Mesothelial cell of epicardium (in vitro differentiated cells): ENCODE results near the gene MID1. TPM values are rescaled to one million over a fixed set of nuclear protein-coding genes. Genes with fewer than 3 reads are reported as not detected.
A peak's percentile ranks its signal among the peaks of the same experiment; 100 is the strongest.
"Not testable (repeated sequence)": the region's sequence is repeated elsewhere in the genome, so short reads cannot be mapped to it uniquely, and the experiment has no call there.

ENCODE experiments used
- DNase-seq, 2 experiments: peaks; one replicate each; pipeline ENCODE4 v3.0.0; 2021; ENCODE audit warnings: low spot score in 2 of 2; ENCODE audit not compliant: unreplicated experiment in 2 of 2
- H3K27ac Mint-ChIP-seq: 2 replicates; pipeline ENCODE4 v1.8.0; 2021; ENCODE audit warnings: mixed read lengths
- H3K27me3 Mint-ChIP-seq: 2 replicates; pipeline ENCODE4 v1.8.0; 2021; ENCODE audit warnings: low read depth, mixed read lengths
- H3K36me3 Mint-ChIP-seq: 2 replicates; pipeline ENCODE4 v1.8.0; 2021; ENCODE audit warnings: mixed read lengths
- H3K4me1 Mint-ChIP-seq: 2 replicates; pipeline ENCODE4 v1.8.0; 2021; ENCODE audit warnings: mixed read lengths
- H3K4me3 Mint-ChIP-seq: 2 replicates; pipeline ENCODE4 v1.8.0; 2021; ENCODE audit warnings: mild to moderate bottlenecking, moderate library complexity, mixed read lengths
- H3K9me3 Mint-ChIP-seq: 2 replicates; pipeline ENCODE4 v1.8.0; 2021; ENCODE audit warnings: mixed read lengths
- total RNA-seq: library from RNA; stranded (reverse); gene quantifications from 3 replicates; pipeline ENCODE4 v1.2.1, GENCODE V29; 2021
- TF ChIP-seq, protein P1 (sequence below): fragments of 200-600 bp; sonication (generic); IDR thresholded peaks from one replicate; pipeline ENCODE4 v1.5.0; 2021; ENCODE audit warnings: antibody characterized with exemption; ENCODE audit not compliant: unreplicated experiment

Gene MID1
- total RNA-seq, 1 donor from 2014 or later: 48.3 TPM

DNA sequence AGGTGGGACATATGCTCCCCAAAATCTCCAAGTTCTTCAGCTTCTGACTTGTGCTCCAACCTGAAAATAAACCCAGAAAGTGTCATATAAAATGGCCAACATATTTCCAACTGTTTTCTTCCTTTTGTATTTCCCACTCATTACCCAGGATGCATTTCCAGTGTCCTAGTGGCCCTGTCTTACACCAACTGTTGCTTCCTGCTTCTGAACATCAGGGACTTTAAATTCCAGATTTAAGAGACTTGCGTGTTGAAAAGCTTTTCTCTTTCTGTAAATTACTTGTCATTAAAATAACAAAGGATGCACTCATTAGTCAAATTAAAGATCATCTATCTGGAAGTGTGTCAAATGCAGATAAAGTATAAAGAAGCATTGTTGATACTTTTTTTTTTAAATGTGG is 19.9 kb downstream of the MID1 start:
- H3K4me1 Mint-ChIP-seq: peaks cover 30% of the 10 kb centered on the region
- no peak overlapping the region for H3K4me3 Mint-ChIP-seq
- DNase-seq: no peak
- no peaks in the 10 kb centered on the region for H3K27me3 Mint-ChIP-seq
- peaks cover 5% of the 10 kb centered on the region for H3K36me3 Mint-ChIP-seq
- H3K27ac Mint-ChIP-seq: no peak overlapping the region
- H3K9me3 Mint-ChIP-seq: peaks cover 13% of the 10 kb centered on the region
- TF ChIP-seq, protein P1, sequence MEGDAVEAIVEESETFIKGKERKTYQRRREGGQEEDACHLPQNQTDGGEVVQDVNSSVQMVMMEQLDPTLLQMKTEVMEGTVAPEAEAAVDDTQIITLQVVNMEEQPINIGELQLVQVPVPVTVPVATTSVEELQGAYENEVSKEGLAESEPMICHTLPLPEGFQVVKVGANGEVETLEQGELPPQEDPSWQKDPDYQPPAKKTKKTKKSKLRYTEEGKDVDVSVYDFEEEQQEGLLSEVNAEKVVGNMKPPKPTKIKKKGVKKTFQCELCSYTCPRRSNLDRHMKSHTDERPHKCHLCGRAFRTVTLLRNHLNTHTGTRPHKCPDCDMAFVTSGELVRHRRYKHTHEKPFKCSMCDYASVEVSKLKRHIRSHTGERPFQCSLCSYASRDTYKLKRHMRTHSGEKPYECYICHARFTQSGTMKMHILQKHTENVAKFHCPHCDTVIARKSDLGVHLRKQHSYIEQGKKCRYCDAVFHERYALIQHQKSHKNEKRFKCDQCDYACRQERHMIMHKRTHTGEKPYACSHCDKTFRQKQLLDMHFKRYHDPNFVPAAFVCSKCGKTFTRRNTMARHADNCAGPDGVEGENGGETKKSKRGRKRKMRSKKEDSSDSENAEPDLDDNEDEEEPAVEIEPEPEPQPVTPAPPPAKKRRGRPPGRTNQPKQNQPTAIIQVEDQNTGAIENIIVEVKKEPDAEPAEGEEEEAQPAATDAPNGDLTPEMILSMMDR: no peak

DNA sequence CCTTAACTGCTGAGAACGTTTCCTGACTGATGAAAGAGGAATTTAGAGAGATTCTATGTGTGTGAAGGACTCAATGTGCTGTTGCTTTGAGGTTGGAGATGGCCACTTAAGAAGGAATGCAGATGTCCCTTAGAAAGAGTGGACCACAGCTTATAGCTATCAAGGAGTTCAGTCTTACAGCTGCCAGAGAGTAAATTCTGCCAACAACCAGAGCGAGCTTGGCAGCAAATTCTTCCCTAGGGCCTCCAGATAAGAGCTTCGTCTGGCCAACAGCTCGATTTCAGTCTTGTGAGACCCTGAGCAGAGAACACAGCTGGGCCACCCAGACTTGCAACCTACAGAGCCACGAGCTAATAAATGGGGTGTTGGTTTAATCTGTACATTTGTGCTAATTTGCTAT is 21.8 kb downstream of the MID1 start:
- Mint-ChIP-seq H3K4me1 (peaks cover 18% of the 10 kb centered on the region), H3K27ac (no peak overlapping the region), H3K4me3 (no peak overlapping the region), H3K27me3 (no peaks in the 10 kb centered on the region), H3K36me3 (peaks cover 5% of the 10 kb centered on the region), H3K9me3 (peaks cover 13% of the 10 kb centered on the region)
- no peak for DNase-seq
- TF ChIP-seq, protein P1: no peak

DNA sequence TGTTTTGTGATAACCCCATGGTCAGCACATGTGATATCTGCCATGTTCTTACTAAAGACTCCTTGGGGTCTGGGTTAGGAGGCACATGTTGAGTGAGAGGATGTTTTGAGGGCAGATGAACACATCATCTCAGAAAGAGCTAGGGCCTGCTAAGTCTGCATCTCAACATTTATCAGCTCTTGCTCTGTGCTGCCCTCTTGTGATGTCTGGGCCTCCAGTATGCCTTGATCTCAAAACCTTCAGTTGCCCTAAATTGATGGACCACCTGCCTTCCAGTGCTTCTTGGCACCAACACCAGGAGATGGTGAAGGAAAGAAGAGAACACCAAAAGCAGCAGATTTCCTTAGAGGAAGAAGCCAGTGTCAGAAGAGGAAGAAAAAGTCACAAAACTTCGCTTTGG is 22.5 kb downstream of the MID1 start:
- DNase-seq: no peak
- Mint-ChIP-seq H3K27me3 (no peaks in the 10 kb centered on the region), H3K4me3 (no peak overlapping the region), H3K4me1 (peaks cover 11% of the 10 kb centered on the region), H3K27ac (no peak overlapping the region), H3K9me3 (peaks cover 10% of the 10 kb centered on the region), H3K36me3 (peaks cover 5% of the 10 kb centered on the region)
- TF ChIP-seq, protein P1: no peak

DNA sequence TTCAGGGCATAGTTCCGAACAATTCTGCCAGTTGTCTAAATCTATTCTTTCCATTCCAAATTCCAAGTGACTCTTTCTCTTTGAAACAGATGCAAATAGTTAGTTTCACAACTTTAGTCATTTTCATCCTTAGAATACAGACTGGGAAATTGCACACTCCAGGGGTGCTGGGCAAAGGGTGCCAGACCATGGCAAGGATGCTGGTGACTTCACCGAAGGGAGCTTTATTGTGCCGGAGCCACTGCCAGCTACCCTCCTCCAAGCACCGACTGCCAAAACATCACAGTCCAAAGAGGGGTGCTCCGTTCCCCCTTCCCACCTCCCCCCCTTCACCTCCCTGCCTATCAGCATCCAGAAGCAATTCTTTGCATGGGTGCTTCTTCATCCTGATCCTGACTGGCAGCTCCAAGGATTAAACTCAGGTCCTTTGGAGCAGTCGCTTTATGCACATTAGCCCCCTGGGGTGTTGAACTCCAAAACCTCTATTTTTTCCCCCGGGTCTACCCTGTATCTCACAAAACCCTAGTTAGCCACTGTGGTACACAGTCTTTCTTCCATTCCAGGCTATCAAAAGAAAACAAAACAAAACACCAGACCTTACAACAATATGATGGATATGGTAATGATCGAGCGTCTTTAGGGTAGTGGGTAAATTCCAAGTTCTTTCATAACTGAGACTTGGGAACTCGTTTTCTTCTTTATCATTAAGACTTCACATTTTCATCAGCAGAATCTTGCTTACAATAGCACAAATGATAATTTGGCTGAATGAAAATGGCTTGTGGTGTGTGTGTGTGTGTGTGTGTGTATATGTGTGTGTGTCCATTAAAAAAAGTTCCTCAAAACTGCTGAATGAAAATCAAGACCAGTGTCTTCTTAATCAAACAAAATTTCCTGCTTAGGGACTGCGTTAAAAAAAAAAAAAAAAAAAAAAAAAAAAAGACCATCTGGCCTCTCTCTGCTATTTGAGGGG is 28.7 kb downstream of the MID1 start:
- H3K4me1 Mint-ChIP-seq: peaks cover 46% of the 10 kb centered on the region
- H3K27me3 Mint-ChIP-seq: no peaks in the 10 kb centered on the region
- no peak overlapping the region for H3K4me3 Mint-ChIP-seq
- TF ChIP-seq, protein P1: no peak
- H3K27ac Mint-ChIP-seq: peak overlapping the region; percentile 83
- H3K36me3 Mint-ChIP-seq: no peaks in the 10 kb centered on the region
- DNase-seq: no peak
- no peaks in the 10 kb centered on the region for H3K9me3 Mint-ChIP-seq

DNA sequence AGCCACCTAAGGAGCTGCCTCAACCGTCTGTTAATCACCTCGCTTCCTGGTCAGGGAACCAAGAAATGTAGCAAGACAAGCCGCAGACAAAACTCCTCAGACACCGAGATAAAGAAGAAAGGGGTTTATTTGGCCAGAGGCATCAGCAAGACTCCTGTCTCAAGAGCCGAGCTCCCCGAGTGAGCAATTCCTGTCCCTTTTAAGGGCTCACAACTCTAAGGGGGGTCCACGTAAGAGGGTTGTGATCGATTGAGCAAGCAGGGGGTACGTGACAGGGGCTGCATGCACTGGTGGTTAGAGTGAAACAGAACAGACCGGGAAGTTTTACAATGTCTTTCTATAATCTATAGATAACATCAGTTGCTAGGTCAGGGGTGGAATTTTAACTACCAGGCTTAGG is 30.6 kb downstream of the MID1 start:
- peak overlapping the region; percentile 75 for H3K4me3 Mint-ChIP-seq
- H3K9me3 Mint-ChIP-seq, H3K27me3 Mint-ChIP-seq, DNase-seq: not testable (repeated sequence)
- peak overlapping the region; percentile 97 for H3K27ac Mint-ChIP-seq
- peaks cover 41% of the 10 kb centered on the region for H3K4me1 Mint-ChIP-seq
- peaks cover 11% of the 10 kb centered on the region for H3K36me3 Mint-ChIP-seq

DNA sequence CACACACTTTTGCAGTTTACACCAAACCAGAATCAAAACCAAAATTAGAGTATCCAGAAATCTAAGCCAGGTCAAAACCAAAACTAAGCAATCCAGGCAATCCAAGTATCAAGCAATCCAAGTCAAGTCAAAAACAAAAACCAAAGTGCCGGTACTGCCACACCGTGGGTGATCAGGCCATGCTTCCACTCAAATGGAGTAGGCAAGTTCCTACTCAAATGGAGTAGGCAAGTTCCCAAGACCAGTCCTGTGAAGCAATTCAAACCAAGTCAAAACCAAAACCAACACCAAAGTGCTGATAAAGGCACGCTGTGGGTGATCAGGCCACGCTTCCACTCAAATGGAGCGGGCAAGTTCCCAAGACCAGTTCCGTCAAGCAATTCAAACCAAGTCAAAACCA is 31.3 kb downstream of the MID1 start:
- H3K36me3 Mint-ChIP-seq: peaks cover 18% of the 10 kb centered on the region
- peaks cover 17% of the 10 kb centered on the region for H3K9me3 Mint-ChIP-seq
- TF ChIP-seq, protein P1: no peak
- DNase-seq: no peak
- H3K27ac Mint-ChIP-seq: peak overlapping the region; percentile 97
- H3K4me1 Mint-ChIP-seq: peaks cover 41% of the 10 kb centered on the region
- peak overlapping the region; percentile 75 for H3K4me3 Mint-ChIP-seq
- H3K27me3 Mint-ChIP-seq: no peaks in the 10 kb centered on the region

DNA sequence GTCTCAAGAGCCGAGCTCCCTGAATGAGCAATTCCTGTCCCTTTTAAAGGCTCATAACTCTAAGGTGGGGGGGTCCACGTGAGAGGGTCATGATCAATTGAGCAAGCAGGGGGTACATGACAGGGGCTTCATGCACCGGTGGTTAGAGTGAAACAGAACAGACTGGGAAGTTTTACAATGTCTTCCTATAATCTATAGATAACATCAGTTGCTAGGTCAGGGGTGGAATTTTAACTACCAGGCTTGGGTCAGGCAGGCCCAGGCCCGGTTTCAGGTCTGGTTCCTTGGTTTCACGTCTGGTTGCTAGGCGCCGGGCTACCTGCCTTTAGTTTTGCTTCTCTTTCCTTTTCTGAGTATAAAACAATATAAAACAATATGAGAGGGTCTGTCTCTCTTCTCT is 35.5 kb downstream of the MID1 start:
- peaks cover 27% of the 10 kb centered on the region for H3K9me3 Mint-ChIP-seq
- peaks cover 25% of the 10 kb centered on the region for H3K36me3 Mint-ChIP-seq
- H3K27me3 Mint-ChIP-seq, DNase-seq, H3K4me3 Mint-ChIP-seq, H3K27ac Mint-ChIP-seq: not testable (repeated sequence)
- peaks cover 35% of the 10 kb centered on the region for H3K4me1 Mint-ChIP-seq
